Muscle layer of colon (tissue), 2 donors: ENCODE results near the gene PGAP3.

ENCODE experiments used
- H3K27ac ChIP-seq: one replicate; pipeline ENCODE4 v1.7.0; 2013; ENCODE audit warnings: low read depth, mild to moderate bottlenecking, low read length, moderate library complexity
- H3K27me3 ChIP-seq, 2 donors: one replicate each; pipeline ENCODE4 v1.7.0; 2013; ENCODE audit warnings: low read length in 2 of 2, mild to moderate bottlenecking in 2 of 2; ENCODE audit not compliant: insufficient read depth in 2 of 2, control insufficient read depth in 1 of 2
- H3K36me3 ChIP-seq: one replicate; pipeline ENCODE4 v1.7.0; 2013; ENCODE audit warnings: mild to moderate bottlenecking, low read length; ENCODE audit not compliant: insufficient read depth
- H3K4me1 ChIP-seq: one replicate; pipeline ENCODE4 v1.7.0; 2013; ENCODE audit warnings: mild to moderate bottlenecking, low read length; ENCODE audit not compliant: insufficient read depth
- H3K4me3 ChIP-seq, 2 donors: one replicate each; pipeline ENCODE4 v1.7.0; 2013; ENCODE audit warnings: low read length in 2 of 2, low read depth in 1 of 2, mild to moderate bottlenecking in 1 of 2, moderate library complexity in 1 of 2
- H3K9ac ChIP-seq: one replicate; pipeline ENCODE4 v1.7.0; 2013; ENCODE audit warnings: low read length
- H3K9me3 ChIP-seq: one replicate; pipeline ENCODE4 v1.7.0; 2013; ENCODE audit warnings: mild to moderate bottlenecking, low read length
- donor health status: abdominal sarcoma.
- donor health status: Adenocarcinoma of cecum.

The PGAP3 gene

GRCh38 chr17:39724731-39725130 is 36.9 kb upstream of the PGAP3 start:
- Histone ChIP-seq H3K36me3 (peaks cover 48% of the 10 kb centered on the region), H3K4me3 (no peak overlapping the region)

GRCh38 chr17:39722965-39723848 is 35.4 kb upstream of the PGAP3 start:
- Histone ChIP-seq H3K36me3 (peaks cover 36% of the 10 kb centered on the region), H3K4me3 (no peak overlapping the region), H3K27me3 (no peaks in the 10 kb centered on the region), H3K27ac (no peak overlapping the region), H3K9me3 (no peaks in the 10 kb centered on the region), H3K4me1 (no peaks in the 10 kb centered on the region), H3K9ac (no peak overlapping the region)

More at GRCh38 chr17:39724731-39725130, 36.9 kb upstream of the PGAP3 start:
- Histone ChIP-seq H3K9ac (no peak overlapping the region), H3K27ac (no peak overlapping the region), H3K27me3 (no peaks in the 10 kb centered on the region), H3K4me1 (peaks cover 5% of the 10 kb centered on the region), H3K9me3 (no peaks in the 10 kb centered on the region)

- Histone ChIP-seq H3K4me3 (no peak overlapping the region), H3K4me1 (no peaks in the 10 kb centered on the region), H3K9ac (no peak overlapping the region), H3K9me3 (no peaks in the 10 kb centered on the region), H3K36me3 (peaks cover 31% of the 10 kb centered on the region), H3K27me3 (no peaks in the 10 kb centered on the region), H3K27ac (no peak overlapping the region)
Measured at GRCh38 chr17:39722104-39722503, 34.2 kb upstream of the PGAP3 start.

GRCh38 chr17:39719563-39720355 is 31.9 kb upstream of the PGAP3 start:
- no peaks in the 10 kb centered on the region for H3K9me3 ChIP-seq
- H3K27ac ChIP-seq: no peak overlapping the region
- H3K4me3 ChIP-seq: no peak overlapping the region
- H3K36me3 ChIP-seq: peaks cover 33% of the 10 kb centered on the region
- no peaks in the 10 kb centered on the region for H3K27me3 ChIP-seq
- no peak overlapping the region for H3K9ac ChIP-seq
- no peaks in the 10 kb centered on the region for H3K4me1 ChIP-seq

- Histone ChIP-seq H3K9me3 (no peaks in the 10 kb centered on the region), H3K36me3 (peaks cover 35% of the 10 kb centered on the region), H3K4me3 (no peak overlapping the region), H3K9ac (no peak overlapping the region), H3K4me1 (no peaks in the 10 kb centered on the region), H3K27me3 (no peaks in the 10 kb centered on the region), H3K27ac (no peak overlapping the region)
Measured at GRCh38 chr17:39717660-39718059, 29.8 kb upstream of the PGAP3 start.

GRCh38 chr17:39716879-39717536 is 29.2 kb upstream of the PGAP3 start:
- H3K4me1 ChIP-seq: no peaks in the 10 kb centered on the region
- no peak overlapping the region for H3K27ac ChIP-seq
- no peaks in the 10 kb centered on the region for H3K27me3 ChIP-seq
- no peak overlapping the region for H3K9ac ChIP-seq
- no peak overlapping the region for H3K4me3 ChIP-seq
- peaks cover 38% of the 10 kb centered on the region for H3K36me3 ChIP-seq
- H3K9me3 ChIP-seq: no peaks in the 10 kb centered on the region

GRCh38 chr17:39716073-39716818 is 28.4 kb upstream of the PGAP3 start:
- H3K4me3 ChIP-seq: no peak overlapping the region
- H3K27me3 ChIP-seq: no peaks in the 10 kb centered on the region
- no peak overlapping the region for H3K27ac ChIP-seq
- peaks cover 45% of the 10 kb centered on the region for H3K36me3 ChIP-seq
- H3K9me3 ChIP-seq: no peaks in the 10 kb centered on the region
- H3K9ac ChIP-seq: no peak overlapping the region
- H3K4me1 ChIP-seq: no peaks in the 10 kb centered on the region

- no peak overlapping the region for H3K4me3 ChIP-seq
- no peak overlapping the region for H3K27ac ChIP-seq
- no peaks in the 10 kb centered on the region for H3K9me3 ChIP-seq
- H3K9ac ChIP-seq: no peak overlapping the region
- no peaks in the 10 kb centered on the region for H3K4me1 ChIP-seq
- peaks cover 46% of the 10 kb centered on the region for H3K36me3 ChIP-seq
- no peaks in the 10 kb centered on the region for H3K27me3 ChIP-seq
Measured at GRCh38 chr17:39715375-39716072, 27.7 kb upstream of the PGAP3 start.

GRCh38 chr17:39714234-39714633 is 26.4 kb upstream of the PGAP3 start:
- Histone ChIP-seq H3K36me3 (peaks cover 59% of the 10 kb centered on the region), H3K4me1 (no peaks in the 10 kb centered on the region)

GRCh38 chr17:39711851-39712250 is 24.0 kb upstream of the PGAP3 start:
- no peak overlapping the region for H3K4me3 ChIP-seq
- no peak overlapping the region for H3K9ac ChIP-seq
- no peaks in the 10 kb centered on the region for H3K9me3 ChIP-seq
- H3K27me3 ChIP-seq: no peaks in the 10 kb centered on the region
- peaks cover 74% of the 10 kb centered on the region for H3K36me3 ChIP-seq
- no peaks in the 10 kb centered on the region for H3K4me1 ChIP-seq
- H3K27ac ChIP-seq: no peak overlapping the region

More at GRCh38 chr17:39714234-39714633, 26.4 kb upstream of the PGAP3 start:
- no peak overlapping the region for H3K9ac ChIP-seq
- H3K9me3 ChIP-seq: no peaks in the 10 kb centered on the region
- H3K4me3 ChIP-seq: no peak overlapping the region
- no peak overlapping the region for H3K27ac ChIP-seq
- no peaks in the 10 kb centered on the region for H3K27me3 ChIP-seq
